ENCODE results near the gene THRAP3.

The THRAP3 gene, protein sequence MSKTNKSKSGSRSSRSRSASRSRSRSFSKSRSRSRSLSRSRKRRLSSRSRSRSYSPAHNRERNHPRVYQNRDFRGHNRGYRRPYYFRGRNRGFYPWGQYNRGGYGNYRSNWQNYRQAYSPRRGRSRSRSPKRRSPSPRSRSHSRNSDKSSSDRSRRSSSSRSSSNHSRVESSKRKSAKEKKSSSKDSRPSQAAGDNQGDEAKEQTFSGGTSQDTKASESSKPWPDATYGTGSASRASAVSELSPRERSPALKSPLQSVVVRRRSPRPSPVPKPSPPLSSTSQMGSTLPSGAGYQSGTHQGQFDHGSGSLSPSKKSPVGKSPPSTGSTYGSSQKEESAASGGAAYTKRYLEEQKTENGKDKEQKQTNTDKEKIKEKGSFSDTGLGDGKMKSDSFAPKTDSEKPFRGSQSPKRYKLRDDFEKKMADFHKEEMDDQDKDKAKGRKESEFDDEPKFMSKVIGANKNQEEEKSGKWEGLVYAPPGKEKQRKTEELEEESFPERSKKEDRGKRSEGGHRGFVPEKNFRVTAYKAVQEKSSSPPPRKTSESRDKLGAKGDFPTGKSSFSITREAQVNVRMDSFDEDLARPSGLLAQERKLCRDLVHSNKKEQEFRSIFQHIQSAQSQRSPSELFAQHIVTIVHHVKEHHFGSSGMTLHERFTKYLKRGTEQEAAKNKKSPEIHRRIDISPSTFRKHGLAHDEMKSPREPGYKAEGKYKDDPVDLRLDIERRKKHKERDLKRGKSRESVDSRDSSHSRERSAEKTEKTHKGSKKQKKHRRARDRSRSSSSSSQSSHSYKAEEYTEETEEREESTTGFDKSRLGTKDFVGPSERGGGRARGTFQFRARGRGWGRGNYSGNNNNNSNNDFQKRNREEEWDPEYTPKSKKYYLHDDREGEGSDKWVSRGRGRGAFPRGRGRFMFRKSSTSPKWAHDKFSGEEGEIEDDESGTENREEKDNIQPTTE

GRCh38 chr1:36223996-36224536, at the start of gene THRAP3:
THRAP3 (plus strand) TSS chr1:36224443; CDS start chr1:36282564, 58,121 bp downstream.
- no peak for TF ChIP-seq CTCF (IDR thresholded peaks at IDR 0.05; ENCODE audit: low read depth, low read length)
- H3K4me3 ChIP-seq (ENCODE audit: low read depth, low read length): peak within 1 kb of the TSS; percentile 96

- no peak for TF ChIP-seq CTCF (IDR thresholded peaks at IDR 0.05; ENCODE audit: low read depth, low read length)
- H3K4me3 ChIP-seq (ENCODE audit: low read depth, low read length): no peak overlapping the region
These were observed 49.5 kb upstream of the THRAP3 start for GRCh38 chr1:36174713-36175112.

DNA sequence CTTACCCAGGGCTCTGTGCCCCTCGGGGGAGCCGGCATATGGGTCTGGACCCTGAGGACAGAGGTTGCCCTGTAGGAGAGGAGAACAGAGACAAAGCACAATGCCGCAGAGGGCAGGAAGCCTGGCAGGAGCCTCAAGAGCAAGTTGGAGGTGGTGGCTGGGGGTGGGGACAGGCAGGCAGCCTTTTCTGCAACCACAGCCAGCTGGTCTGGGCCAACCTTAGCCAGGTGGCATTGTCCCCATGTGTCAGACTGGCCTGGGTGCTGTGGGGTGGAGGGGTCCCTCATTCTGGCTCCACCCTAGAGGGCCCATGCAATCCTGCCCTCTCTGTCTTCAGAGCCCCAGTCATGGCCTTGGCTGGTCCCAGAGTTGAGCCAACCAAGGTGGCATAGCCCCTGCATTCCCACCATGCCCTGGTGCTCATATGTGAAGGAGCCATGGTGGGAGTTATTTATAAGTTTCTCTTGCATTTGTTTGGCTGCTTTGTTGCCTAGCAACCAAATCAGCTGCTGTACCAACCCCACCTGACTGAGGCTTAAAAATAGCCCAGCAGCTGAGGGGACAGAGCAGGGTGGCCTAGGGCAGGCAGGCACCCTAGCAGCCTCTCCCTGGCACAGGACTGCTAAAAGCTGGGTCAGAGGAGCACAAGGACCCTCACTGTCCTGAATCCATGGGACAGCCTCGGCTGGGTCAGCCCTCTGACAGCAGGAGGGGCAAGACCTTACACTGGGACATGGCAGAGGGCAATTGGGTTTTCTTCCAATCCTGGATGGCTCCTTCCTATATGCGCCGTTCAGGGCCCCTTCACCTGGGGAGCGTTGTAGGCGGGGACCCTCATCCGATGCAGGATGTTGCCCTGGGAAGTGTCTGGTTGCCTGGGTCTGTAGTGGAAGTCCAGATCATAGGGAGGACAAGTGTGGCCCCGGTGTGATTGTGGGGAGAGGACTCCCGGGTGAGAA, 48.8 kb upstream of the THRAP3 start:
- no peak for TF ChIP-seq CTCF (IDR thresholded peaks at IDR 0.05; ENCODE audit: low read depth, low read length)
- H3K4me3 ChIP-seq (ENCODE audit: low read depth, low read length): no peak overlapping the region

GRCh38 chr1:36176106-36176949, 47.9 kb upstream of the THRAP3 start:
- H3K4me3 ChIP-seq (ENCODE audit: low read depth, low read length): no peak overlapping the region

DNA sequence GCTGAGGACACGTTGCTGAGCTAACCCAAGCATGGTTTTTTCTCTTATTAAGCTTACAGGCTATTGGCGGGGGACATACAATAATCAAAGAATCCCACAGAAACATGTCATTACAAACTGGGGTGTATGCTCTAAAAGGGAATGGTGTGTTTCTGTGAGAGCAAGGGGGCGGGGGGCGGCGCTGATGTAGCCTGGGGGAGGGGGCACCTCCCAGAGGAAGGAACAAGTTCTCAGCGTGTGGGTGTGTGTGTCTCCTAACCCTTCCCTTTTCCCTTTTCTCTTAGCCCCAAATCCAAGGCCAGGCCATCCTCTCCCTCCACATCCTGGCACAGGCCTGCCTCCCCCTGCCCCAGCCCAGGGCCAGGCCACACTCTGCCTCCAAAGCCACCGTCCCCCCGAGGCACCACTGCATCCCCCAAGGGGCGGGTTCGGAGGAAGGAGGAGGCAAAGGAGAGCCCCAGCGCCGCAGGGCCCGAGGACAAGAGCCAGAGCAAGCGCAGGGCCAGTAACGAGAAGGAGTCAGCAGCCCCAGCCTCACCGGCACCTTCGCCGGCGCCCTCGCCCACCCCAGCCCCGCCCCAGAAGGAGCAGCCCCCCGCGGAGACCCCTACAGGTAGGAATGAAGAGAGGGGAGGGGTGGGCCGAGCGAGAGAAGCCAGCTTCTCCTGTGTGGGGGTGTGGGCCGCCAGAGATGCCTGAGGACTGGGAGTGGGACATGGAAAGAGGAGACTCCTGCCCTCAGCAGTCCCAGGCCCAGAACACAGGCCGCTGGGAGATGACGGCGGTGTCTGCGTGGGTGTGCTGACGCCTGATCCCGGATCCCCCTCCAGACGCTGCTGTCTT, 46.4 kb upstream of the THRAP3 start:
- H3K4me3 ChIP-seq (ENCODE audit: low read depth, low read length): no peak overlapping the region
- TF ChIP-seq CTCF (IDR thresholded peaks at IDR 0.05; ENCODE audit: low read depth, low read length): no peak

More at GRCh38 chr1:36176106-36176949, 47.9 kb upstream of the THRAP3 start:
- TF ChIP-seq CTCF (IDR thresholded peaks at IDR 0.05; ENCODE audit: low read depth, low read length): no peak

Measured in WI38 (cell line).